HepG2 (cell line): Measurements from ENCODE around the gene HS3ST3B1. TPM values are rescaled to one million over a fixed set of nuclear protein-coding genes. Genes with fewer than 3 reads are reported as not detected.

Experiments
- ATF3 ChIP-seq: sonication (generic); formaldehyde crosslinking; IDR thresholded peaks from 2 replicates; pipeline ENCODE4 v1.4.0; 2020; ENCODE audit warnings: missing genetic modification reagents
- BATF2 ChIP-seq: sonication (generic); formaldehyde crosslinking; IDR thresholded peaks from 2 replicates; pipeline ENCODE4 v1.8.0; 2022; ENCODE audit warnings: mild to moderate bottlenecking, missing genetic modification reagents, moderate library complexity
- BCLAF1 ChIP-seq: fragments of 450-650 bp; IDR thresholded peaks from 2 replicates; pipeline ENCODE4 v1.6.1; 2017; ENCODE audit warnings: mild to moderate bottlenecking
- E2F5 ChIP-seq: sonication (generic); formaldehyde crosslinking; conservative IDR thresholded peaks from 2 replicates; pipeline ENCODE4 v1.4.0; 2020; ENCODE audit warnings: missing genetic modification reagents
- FOXM1 ChIP-seq: sonication (generic); formaldehyde crosslinking; IDR thresholded peaks from 2 replicates; pipeline ENCODE4 v1.5.0; 2020; ENCODE audit warnings: missing genetic modification reagents
- HMG20B ChIP-seq: conservative IDR thresholded peaks from 2 replicates; pipeline ENCODE4 v1.6.1; 2016; ENCODE audit warnings: missing genetic modification reagents, missing compliant biosample characterization
- IRF1 ChIP-seq: sonication (generic); formaldehyde crosslinking; IDR thresholded peaks from 2 replicates; pipeline ENCODE4 v1.4.0; 2020; ENCODE audit warnings: low read depth, mild to moderate bottlenecking, missing genetic modification reagents
- KLF12 ChIP-seq: sonication (generic); formaldehyde crosslinking; IDR thresholded peaks from 2 replicates; pipeline ENCODE4 v1.4.0; 2020; ENCODE audit warnings: missing genetic modification reagents, borderline replicate concordance
- KMT2A ChIP-seq: sonication (generic); formaldehyde crosslinking; IDR thresholded peaks from 2 replicates; pipeline ENCODE4 v1.4.0; 2020; ENCODE audit warnings: missing genetic modification reagents
- MAZ ChIP-seq, 2 experiments: sonication (generic) in 1 of 2; formaldehyde crosslinking in 1 of 2; IDR thresholded peaks; 2 replicates each; pipeline versions ENCODE4 v1.5.0 to v1.6.1; 2012 to 2020; ENCODE audit warnings: low read depth in 2 of 2, mild to moderate bottlenecking in 2 of 2, borderline replicate concordance in 1 of 2, improper control_type of control experiment in 1 of 2, low read length in 1 of 2, missing genetic modification reagents in 1 of 2, moderate library complexity in 1 of 2
- PRPF4 ChIP-seq: fragments of 200-400 bp; formaldehyde crosslinking; IDR thresholded peaks from 2 replicates; pipeline ENCODE4 v1.6.1; 2016; ENCODE audit warnings: low read length, low read depth; ENCODE audit not compliant: poor library complexity, severe bottlenecking
- RBAK ChIP-seq: sonication (generic); formaldehyde crosslinking; IDR thresholded peaks from 2 replicates; pipeline ENCODE4 v1.5.1; 2020; ENCODE audit warnings: mild to moderate bottlenecking, missing genetic modification reagents
- RORA ChIP-seq: sonication (generic); formaldehyde crosslinking; IDR thresholded peaks from 2 replicates; pipeline ENCODE4 v1.5.0; 2020; ENCODE audit warnings: mild to moderate bottlenecking, missing genetic modification reagents, moderate library complexity
- RXRA ChIP-seq: sonication (generic); formaldehyde crosslinking; IDR thresholded peaks from 2 replicates; pipeline ENCODE4 v1.5.1; 2020; ENCODE audit warnings: missing genetic modification reagents
- TBP ChIP-seq: sonication (generic); formaldehyde crosslinking; IDR thresholded peaks from 2 replicates; pipeline ENCODE4 v1.5.0; 2020; ENCODE audit warnings: missing genetic modification reagents
- ZKSCAN8 ChIP-seq: IDR thresholded peaks from 2 replicates; pipeline ENCODE4 v1.6.1; 2016; ENCODE audit warnings: borderline replicate concordance, missing genetic modification reagents, missing compliant biosample characterization
- ZNF800 ChIP-seq: sonication (generic); formaldehyde crosslinking; IDR thresholded peaks from 2 replicates; pipeline ENCODE4 v1.4.0; 2020; ENCODE audit warnings: missing genetic modification reagents
- ZXDC ChIP-seq: sonication (generic); formaldehyde crosslinking; IDR thresholded peaks from 2 replicates; pipeline ENCODE4 v1.5.0; 2020; ENCODE audit warnings: mild to moderate bottlenecking, missing genetic modification reagents
- polyA plus RNA-seq, 8 experiments: library from polyadenylated mRNA; depleted of rRNA in 3 of 8; stranded (reverse) in 7 of 8; unstranded in 1 of 8; fragments of >200 nt; fragmentation: Illumina TruSeq in 4 of 8; extraction: Trizol in 4 of 8; gene quantifications; 2 replicates each; pipeline versions ENCODE4 v1.2.1 to v1.2.3, GENCODE V29; 2011 to 2016; ENCODE audit warnings: low read depth in 4 of 8, missing spikeins in 1 of 8, mixed read lengths in 1 of 8; ENCODE audit not compliant: insufficient read depth in 1 of 8
- total RNA-seq, 5 experiments: library from RNA; depleted of rRNA; stranded (reverse); fragments of >200 nt; fragmentation: Illumina TruSeq; extraction: Trizol; gene quantifications; 2 replicates each; pipeline ENCODE4 v1.2.3, GENCODE V29; 2016; ENCODE audit warnings: low read depth in 1 of 5

The HS3ST3B1 gene
- total and polyA plus RNA-seq, 2 of the 13 experiments (the other 11 are each of a cell fraction or from before 2014, with no cell fraction given), result 15.7 to 39.5 TPM

GRCh38 chr17:14372905-14373613 is 72.2 kb downstream of the HS3ST3B1 start (continued):
- TF ChIP-seq BATF2, result no peak; the same call in 1 of the 2 replicates
- no peak for TF ChIP-seq RBAK (CRISPR knock-in tag)
- peak; percentile 86 for TF ChIP-seq MAZ (IDR thresholded peaks at IDR 0.05; ENCODE audit: borderline replicate concordance, low read depth, low read length)
- peak; percentile 75 for TF ChIP-seq MAZ (CRISPR knock-in tag; IDR thresholded peaks at IDR 0.05; ENCODE audit: low read depth)
- TF ChIP-seq HMG20B (CRISPR knock-in tag), result no peak; the same call in 1 of the 2 replicates
- TF ChIP-seq KLF12 (CRISPR knock-in tag), result peak; percentile 89
- peak; percentile 25; the same call in 1 of the 2 replicates for TF ChIP-seq ATF3 (CRISPR knock-in tag)
- peak; percentile 97 for TF ChIP-seq RXRA (CRISPR knock-in tag)
- TF ChIP-seq IRF1 (CRISPR knock-in tag), result no peak
- TF ChIP-seq ZKSCAN8 (CRISPR knock-in tag), result no peak; the same call in 1 of the 2 replicates
- TF ChIP-seq TBP, result no peak
- TF ChIP-seq E2F5 (CRISPR knock-in tag), result no peak
- TF ChIP-seq KMT2A (CRISPR knock-in tag), result peak; percentile 70
- TF ChIP-seq ZXDC (CRISPR knock-in tag), result peak; percentile 86; the same call in 1 of the 2 replicates
- no peak for TF ChIP-seq BCLAF1
- peak; percentile 96 for TF ChIP-seq RORA (CRISPR knock-in tag)
- TF ChIP-seq PRPF4, result no peak
- no peak for TF ChIP-seq ZNF800 (CRISPR knock-in tag)
- no peak for TF ChIP-seq FOXM1 (CRISPR knock-in tag)
